HG03558 (cell line): Measurements from ENCODE around the gene CRACR2A.

Experiments used
- ATAC-seq: cut with Tn5 transposase; IDR thresholded peaks from one replicate; pipeline ENCODE4 v1.9.1; 2021; ENCODE audit warnings: moderate number of reproducible peaks; ENCODE audit not compliant: unreplicated experiment; ENCODE audit errors: extremely low read depth

The CRACR2A gene

GRCh38 chr12:3576891-3577290 is 176.0 kb downstream of the CRACR2A start:
- no peak for ATAC-seq

GRCh38 chr12:3574986-3575385 is 177.9 kb downstream of the CRACR2A start:
- no peak for ATAC-seq

- no peak for ATAC-seq
These were observed 180.3 kb downstream of the CRACR2A start for GRCh38 chr12:3572560-3572959.

GRCh38 chr12:3571724-3572123 is 181.2 kb downstream of the CRACR2A start:
- no peak for ATAC-seq

- no peak for ATAC-seq
These were observed 181.6 kb downstream of the CRACR2A start for GRCh38 chr12:3571323-3571722.

GRCh38 chr12:3568695-3569094 is 184.2 kb downstream of the CRACR2A start:
- ATAC-seq: no peak

GRCh38 chr12:3565985-3566384 is 186.9 kb downstream of the CRACR2A start:
- ATAC-seq: no peak
